Keratinocyte (primary cell): ENCODE data around the gene CCNB1IP1. TPM values are rescaled to one million over a fixed set of nuclear protein-coding genes. Genes with fewer than 3 reads are reported as not detected.
"Not testable (repeated sequence)": the region's sequence is repeated elsewhere in the genome, so short reads cannot be mapped to it uniquely, and the experiment has no call there.

Source experiments
- DNase-seq: peaks from one replicate; pipeline ENCODE4 v3.0.0-alpha.2; 2011; ENCODE audit warnings: low read depth, missing footprints, low spot score
- FAIRE-seq: peaks from 2 replicates; lab custom pipeline; 2011; peaks lifted over from hg19 to GRCh38; lab: Jason Lieb, UNC
- H2AFZ ChIP-seq: 2 replicates; pipeline ENCODE4 v1.6.0; 2012; ENCODE audit warnings: low read length, control low read depth, inconsistent platforms; ENCODE audit not compliant: control insufficient read depth
- H3K27ac ChIP-seq: 2 replicates; pipeline ENCODE4 v1.5.1; 2011; ENCODE audit warnings: low read length; ENCODE audit not compliant: control insufficient read depth, insufficient read depth
- H3K27me3 ChIP-seq: 3 replicates; pipeline ENCODE4 v1.6.0; 2011; ENCODE audit warnings: low read length; ENCODE audit not compliant: control insufficient read depth, insufficient read depth; ENCODE audit errors: extremely low read depth
- H3K36me3 ChIP-seq, 2 experiments: 2 replicates in 1 of 2; 3 replicates in 1 of 2; pipeline ENCODE4 v1.5.1; 2011; ENCODE audit warnings: low read length in 2 of 2, mild to moderate bottlenecking in 1 of 2; ENCODE audit not compliant: control insufficient read depth in 2 of 2, insufficient read depth in 2 of 2; ENCODE audit errors: extremely low read depth in 1 of 2
- H3K4me1 ChIP-seq: 3 replicates; pipeline ENCODE4 v1.5.1; 2011; ENCODE audit warnings: low read length; ENCODE audit not compliant: control insufficient read depth, insufficient read depth; ENCODE audit errors: extremely low read depth
- H3K4me2 ChIP-seq: 3 replicates; pipeline ENCODE4 v1.6.0; 2011; ENCODE audit warnings: low read depth, low read length; ENCODE audit not compliant: control insufficient read depth, insufficient read depth; ENCODE audit errors: extremely low read depth
- H3K4me3 ChIP-seq, 3 experiments: fragments of 200-600 bp in 1 of 3; sonication (generic) in 1 of 3; 2 replicates in 2 of 3; 3 replicates in 1 of 3; pipeline ENCODE4 v1.5.1; 2011 to 2016; ENCODE audit warnings: low read length in 3 of 3, mild to moderate bottlenecking in 3 of 3, control low read depth in 2 of 3, inconsistent platforms in 1 of 3, low read depth in 1 of 3, mixed read lengths in 1 of 3, mixed run types in 1 of 3, moderate library complexity in 1 of 3; ENCODE audit not compliant: control insufficient read depth in 2 of 3, insufficient read depth in 2 of 3; ENCODE audit errors: extremely low read depth in 1 of 3
- H3K79me2 ChIP-seq: 2 replicates; pipeline ENCODE4 v1.6.0; 2012; ENCODE audit warnings: low read length; ENCODE audit not compliant: control insufficient read depth, insufficient read depth
- H3K9ac ChIP-seq: 3 replicates; pipeline ENCODE4 v1.6.0; 2011; ENCODE audit warnings: low read length; ENCODE audit not compliant: control insufficient read depth, insufficient read depth; ENCODE audit errors: extremely low read depth
- H3K9me1 ChIP-seq: 3 replicates; pipeline ENCODE4 v1.6.0; 2011; ENCODE audit warnings: low read length; ENCODE audit not compliant: control insufficient read depth, insufficient read depth; ENCODE audit errors: extremely low read depth
- H3K9me3 ChIP-seq: 2 replicates; pipeline ENCODE4 v1.5.1; 2012; ENCODE audit warnings: low read depth, low read length; ENCODE audit not compliant: control insufficient read depth
- H4K20me1 ChIP-seq: 3 replicates; pipeline ENCODE4 v1.6.0; 2011; ENCODE audit warnings: low read length; ENCODE audit not compliant: control insufficient read depth, insufficient read depth; ENCODE audit errors: extremely low read depth
- CTCF ChIP-seq, 3 experiments: IDR thresholded peaks in 1 of 3; conservative IDR thresholded peaks in 1 of 3; optimal IDR thresholded peaks in 1 of 3; 2 replicates in 2 of 3; 3 replicates in 1 of 3; pipeline versions ENCODE3 to v1.5.1; 2011; ENCODE audit warnings: low read length in 3 of 3, mild to moderate bottlenecking in 3 of 3, moderate library complexity in 2 of 3, control low read depth in 1 of 3, inconsistent platforms in 1 of 3; ENCODE audit not compliant: insufficient read depth in 2 of 3; ENCODE audit errors: extremely low read depth in 1 of 3
- EZH2 ChIP-seq: IDR thresholded peaks from one replicate; pipeline ENCODE4 v1.6.1; 2012; ENCODE audit warnings: inconsistent platforms, mild to moderate bottlenecking, low read length, moderate library complexity
- dilution Hi-C: fragments of 300-500 bp; cut with MboI; formaldehyde crosslinking; loops from one replicate; pipeline ENCODE4 v1.7.0; 2020; ENCODE audit warnings: low sequenced_read_pairs; ENCODE audit not compliant: extremely low pct_ligation_motif_present
- polyA plus RNA-seq, 5 experiments: library from polyadenylated mRNA; depleted of rRNA in 3 of 5; stranded (reverse) in 3 of 5; stranded (forward) in 1 of 5; unstranded in 1 of 5; fragments of >200 nt; gene quantifications; 1 replicate in 1 of 5; 2 replicates in 3 of 5; 3 replicates in 1 of 5; pipeline versions ENCODE4 v1.2.1 to v1.2.3, GENCODE V29; 2011 to 2012; ENCODE audit warnings: missing spikeins in 2 of 5, low read depth in 1 of 5, low replicate concordance in 1 of 5

CCNB1IP1 gene
- polyA plus RNA-seq, 1 donor (not counting 4 experiments of a cell fraction or from before 2014, with no cell fraction given), result 65.8 TPM

- H3K27ac ChIP-seq, result no peak overlapping the region
- H3K9ac ChIP-seq, result no peak overlapping the region
- dilution Hi-C loops, result no loop called here
- no peaks in the 10 kb centered on the region for H3K27me3 ChIP-seq
- no peak overlapping the region for H3K4me2 ChIP-seq
- H3K4me3 ChIP-seq, result no peak overlapping the region
- H3K4me1 ChIP-seq, result peaks cover 4% of the 10 kb centered on the region
- H3K36me3 ChIP-seq, result peaks cover 11 to 12% of the 10 kb centered on the region in 2 experiments
- TF ChIP-seq CTCF (optimal IDR thresholded peaks at IDR 0.05 in 1 of 3, IDR thresholded peaks at IDR 0.05 in 1 of 3, conservative IDR thresholded peaks at IDR 0.05 in 1 of 3; ENCODE audit: extremely low read depth in 1 of 3, insufficient read depth in 2 of 3, low read length in 3 of 3) (no peak), EZH2 (no peak)
- no peaks in the 10 kb centered on the region for H4K20me1 ChIP-seq
- DNase-seq, result no peak
- no peaks in the 10 kb centered on the region for H3K79me2 ChIP-seq
- no peaks in the 10 kb centered on the region for H3K9me3 ChIP-seq
- H3K9me1 ChIP-seq, result no peaks in the 10 kb centered on the region
- no peak overlapping the region for H2AFZ ChIP-seq
- FAIRE-seq, result no peak
Observed at GRCh38 chr14:20295067-20295466, 38.0 kb downstream of the CCNB1IP1 start.

- no peaks in the 10 kb centered on the region for H3K27me3 ChIP-seq
- peaks cover 11 to 12% of the 10 kb centered on the region in 2 experiments for H3K36me3 ChIP-seq
- no peak overlapping the region for H2AFZ ChIP-seq
- no peaks in the 10 kb centered on the region for H3K9me3 ChIP-seq
- dilution Hi-C loops, result no loop called here
- H4K20me1 ChIP-seq, result no peaks in the 10 kb centered on the region
- no peak overlapping the region for H3K27ac ChIP-seq
- H3K4me2 ChIP-seq, result no peak overlapping the region
- no peak overlapping the region for H3K4me3 ChIP-seq
- peaks cover 4% of the 10 kb centered on the region for H3K4me1 ChIP-seq
- DNase-seq, result no peak
- TF ChIP-seq CTCF (optimal IDR thresholded peaks at IDR 0.05 in 1 of 3, IDR thresholded peaks at IDR 0.05 in 1 of 3, conservative IDR thresholded peaks at IDR 0.05 in 1 of 3; ENCODE audit: extremely low read depth in 1 of 3, insufficient read depth in 2 of 3, low read length in 3 of 3) (no peak), EZH2 (no peak)
- no peak overlapping the region for H3K9ac ChIP-seq
- H3K79me2 ChIP-seq, result no peaks in the 10 kb centered on the region
- H3K9me1 ChIP-seq, result no peaks in the 10 kb centered on the region
- FAIRE-seq, result no peak
Observed at GRCh38 chr14:20294636-20295035, 38.4 kb downstream of the CCNB1IP1 start.

GRCh38 chr14:20281998-20282397, 51.1 kb downstream of the CCNB1IP1 start:
- H3K9me3 ChIP-seq, H3K79me2 ChIP-seq, H3K36me3 ChIP-seq, H3K4me3 ChIP-seq, H4K20me1 ChIP-seq, H3K4me2 ChIP-seq, dilution Hi-C loops, H3K27me3 ChIP-seq, H3K4me1 ChIP-seq, H3K9me1 ChIP-seq, FAIRE-seq, H3K27ac ChIP-seq, H3K9ac ChIP-seq, DNase-seq, H2AFZ ChIP-seq: not testable (repeated sequence)

GRCh38 chr14:20280265-20280664, 52.8 kb downstream of the CCNB1IP1 start:
- H2AFZ ChIP-seq, H3K9me3 ChIP-seq, H4K20me1 ChIP-seq, H3K27me3 ChIP-seq, H3K79me2 ChIP-seq, dilution Hi-C loops, H3K9ac ChIP-seq, H3K27ac ChIP-seq, H3K9me1 ChIP-seq, H3K4me3 ChIP-seq, H3K4me2 ChIP-seq, DNase-seq, H3K4me1 ChIP-seq, H3K36me3 ChIP-seq, FAIRE-seq: not testable (repeated sequence)
